T follicular helper cell (primary cell): ENCODE data around the gene MACROH2A2.
"Not testable (repeated sequence)": the region's sequence is repeated elsewhere in the genome, so short reads cannot be mapped to it uniquely, and the experiment has no call there.

Experiments used
- DNase-seq: peaks from one replicate; pipeline ENCODE4 v3.0.0-alpha.2; 2020; ENCODE audit warnings: low read depth
- total RNA-seq, 2 experiments: gene quantifications; one replicate each; lab custom pipeline; 2026; lab: John Stamatoyannopoulos, UW

MACROH2A2 gene
- total RNA-seq = 2.1 to 13.5 reads per million in 2 experiments

GRCh38 chr10:70052462-70053217, at the start of gene MACROH2A2:
Gene MACROH2A2 (plus strand): TSS chr10:70052846. CDS start chr10:70075659, 22,813 bp downstream.
- DNase-seq = no peak

- DNase-seq = no peak
These were observed 45.4 kb upstream of the MACROH2A2 start for GRCh38 chr10:70007116-70007820.

GRCh38 chr10:70031215-70031614, 21.4 kb upstream of the MACROH2A2 start:
- no peak for DNase-seq

- no peak for DNase-seq
These were observed 19.9 kb upstream of the MACROH2A2 start for GRCh38 chr10:70032667-70033289.

- no peak for DNase-seq
These were observed 18.4 kb upstream of the MACROH2A2 start for GRCh38 chr10:70034232-70034631.

GRCh38 chr10:70035531-70035930, 17.1 kb upstream of the MACROH2A2 start:
- no peak for DNase-seq

GRCh38 chr10:70038923-70039322, 13.7 kb upstream of the MACROH2A2 start:
- no peak for DNase-seq

GRCh38 chr10:70041016-70041415, 11.6 kb upstream of the MACROH2A2 start:
- DNase-seq = no peak

- DNase-seq = not testable (repeated sequence)
These were observed 10.9 kb upstream of the MACROH2A2 start for GRCh38 chr10:70041739-70042138.

- DNase-seq = not testable (repeated sequence)
These were observed 5.6 kb upstream of the MACROH2A2 start for GRCh38 chr10:70047066-70047465.

GRCh38 chr10:70048030-70048723, 4.5 kb upstream of the MACROH2A2 start:
- no peak for DNase-seq

GRCh38 chr10:70051848-70052247, 798 bp upstream of the MACROH2A2 start:
- no peak for DNase-seq

- no peak for DNase-seq
These were observed 683 bp downstream of the MACROH2A2 start for GRCh38 chr10:70053218-70053840.

- DNase-seq = no peak
These were observed 1.2 kb downstream of the MACROH2A2 start for GRCh38 chr10:70053841-70054288.

GRCh38 chr10:70054902-70055301, 2.3 kb downstream of the MACROH2A2 start:
- DNase-seq = no peak

- DNase-seq = no peak
These were observed 2.9 kb downstream of the MACROH2A2 start for GRCh38 chr10:70055550-70055949.

- DNase-seq = no peak
These were observed 4.7 kb downstream of the MACROH2A2 start for GRCh38 chr10:70057306-70057705.

GRCh38 chr10:70060389-70060788, 7.7 kb downstream of the MACROH2A2 start:
- DNase-seq = no peak

GRCh38 chr10:70063418-70064098, 10.9 kb downstream of the MACROH2A2 start:
- DNase-seq = no peak

GRCh38 chr10:70064486-70064885, 11.8 kb downstream of the MACROH2A2 start:
- DNase-seq = no peak

- no peak for DNase-seq
These were observed 13.5 kb downstream of the MACROH2A2 start for GRCh38 chr10:70066190-70066589.
